CD4-positive, alpha-beta T cell treated with Interleukin-17A for 4 hours (primary cell): ENCODE results near the gene HDAC3.

Source experiments
- DNase-seq: peaks from one replicate; pipeline ENCODE4 v3.0.0-alpha.2; 2020; ENCODE audit warnings: mixed read lengths

HDAC3 gene

DNA sequence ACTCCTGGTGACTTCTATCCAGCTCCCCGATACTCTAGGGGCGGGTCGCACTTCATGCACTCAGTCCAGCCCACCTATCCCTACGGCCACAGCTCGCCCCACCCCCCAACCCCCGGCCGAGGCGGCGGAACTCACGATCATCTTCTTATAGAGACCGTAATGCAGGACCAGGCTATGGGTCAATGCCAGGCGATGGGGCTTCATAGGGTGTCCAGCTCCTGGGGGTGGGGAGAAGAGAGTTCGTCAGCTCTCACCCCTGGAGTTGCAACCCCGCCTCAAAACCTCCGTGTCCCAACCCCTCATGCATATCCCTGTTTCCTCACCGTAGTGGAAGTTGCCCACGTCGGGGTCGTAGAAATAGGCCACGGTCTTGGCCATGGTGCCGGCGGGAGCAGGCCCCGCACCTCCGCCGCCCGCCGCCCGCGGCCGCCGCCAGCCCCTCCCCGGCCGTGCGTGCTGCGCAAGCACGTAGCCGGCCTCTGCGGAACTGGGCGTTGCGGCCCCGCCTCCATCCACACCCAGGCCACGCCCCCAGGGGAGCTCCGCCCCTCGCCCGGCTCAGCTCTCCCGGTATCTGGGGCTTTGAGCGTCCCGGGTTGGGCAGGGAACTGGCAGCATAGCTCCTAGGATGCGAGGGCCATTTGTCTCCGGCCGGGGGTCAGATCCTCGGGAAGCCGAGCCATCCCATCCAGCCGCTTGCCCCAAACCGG, at the start of gene HDAC3, which contains the start of gene RELL2:
TSS of gene HDAC3 (minus strand) at position 437 of the 710 bp plus-strand sequence. CDS start at position 378, 59 bp downstream.
TSS of gene RELL2 (plus strand) at position 585 of the 710 bp plus-strand sequence. CDS start 1,229 bp downstream, outside the sequence.
- DNase-seq, result peak; percentile 95

DNA sequence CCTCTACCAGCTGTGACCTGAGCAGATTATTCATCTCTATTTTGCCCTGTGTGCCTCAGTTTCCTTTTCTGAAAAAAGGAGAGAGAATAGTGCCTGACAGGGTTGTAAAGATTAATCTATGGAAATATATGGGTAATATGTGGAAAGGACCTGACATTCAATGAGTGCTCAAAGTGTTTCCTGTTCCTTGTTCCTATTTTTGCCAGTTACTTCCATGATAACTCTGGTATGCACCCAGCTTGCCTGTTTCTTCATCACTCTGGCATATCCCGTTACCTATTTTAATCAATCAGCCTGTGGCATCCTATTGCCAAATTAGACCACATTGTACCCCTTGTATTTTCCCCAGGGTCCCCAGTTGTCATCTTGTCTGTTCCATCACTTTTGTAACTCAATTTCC, 48.9 kb upstream of the HDAC3 start:
- DNase-seq, result no peak

DNA sequence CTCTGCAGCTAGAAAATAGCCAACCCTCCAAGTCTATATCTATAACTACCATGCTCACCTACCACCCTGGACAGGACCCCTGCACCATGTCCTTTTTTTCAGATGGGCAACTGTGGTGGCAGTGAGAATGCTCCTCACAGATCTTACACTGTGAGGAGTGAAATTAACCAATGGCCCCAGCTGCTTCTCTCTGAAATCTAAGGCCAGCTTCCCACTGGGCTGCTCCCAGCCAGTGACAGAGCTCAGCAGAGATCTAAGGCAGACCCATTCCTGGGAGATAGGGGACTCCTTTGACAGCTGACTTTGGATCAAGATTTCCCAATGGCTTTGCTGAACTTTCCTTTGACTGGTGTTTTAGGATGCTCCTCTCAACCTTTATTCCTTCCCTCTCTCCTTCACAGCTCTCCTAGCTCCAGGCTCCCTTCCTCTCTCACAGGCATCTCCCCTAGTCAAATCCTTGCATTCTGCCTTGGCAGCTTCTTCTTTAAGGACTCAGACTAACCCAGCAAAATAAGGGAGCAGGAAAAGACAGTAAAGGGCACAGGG, 47.0 kb upstream of the HDAC3 start:
- DNase-seq, result no peak

DNA sequence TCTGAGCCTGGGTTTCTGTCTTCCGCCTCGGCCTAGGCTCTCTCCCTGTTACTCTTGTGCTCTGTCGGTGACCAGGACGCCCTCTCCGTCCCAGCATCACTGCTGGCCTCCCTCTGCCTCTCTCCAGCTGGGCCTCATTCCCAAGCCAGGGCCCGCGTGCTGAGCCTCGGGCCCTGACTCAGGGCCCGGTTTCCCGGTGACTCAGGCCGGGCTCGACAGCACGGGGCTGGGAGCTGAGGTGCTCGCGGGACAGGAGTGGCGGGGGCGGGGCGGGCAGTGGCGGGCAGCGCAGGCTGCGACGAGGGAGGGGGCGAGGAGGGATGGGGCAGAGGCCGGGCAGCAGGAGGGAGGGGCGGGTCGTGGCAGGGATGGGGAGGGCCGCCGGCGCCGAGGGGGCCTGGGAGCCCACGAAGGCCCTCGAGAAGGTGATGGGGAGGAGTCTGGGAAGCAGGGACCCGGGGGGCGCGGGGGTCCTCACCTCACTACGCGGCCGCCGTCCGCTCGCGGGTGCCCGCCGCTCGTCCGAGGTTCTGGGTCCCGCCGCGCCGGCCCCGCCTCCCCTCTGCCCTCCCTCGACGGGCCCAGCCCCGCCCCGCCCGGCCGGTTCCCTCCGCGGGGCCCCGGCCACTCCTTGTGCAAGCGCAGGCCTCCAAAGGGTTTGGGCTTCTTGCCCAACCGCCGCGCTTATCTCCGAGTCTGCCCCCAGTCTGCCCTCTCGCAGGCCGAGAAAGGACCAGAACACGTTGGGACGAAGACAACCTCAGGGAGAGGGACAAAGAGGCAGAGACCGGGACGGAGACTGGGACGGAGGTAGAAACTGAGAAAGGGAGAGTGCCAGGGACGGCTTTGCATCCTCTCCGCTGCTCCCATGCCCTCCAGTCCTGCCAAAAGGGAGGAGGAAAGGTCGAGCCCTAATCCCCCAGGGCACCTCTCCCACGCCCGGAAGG, 45.3 kb upstream of the HDAC3 start, which contains the start of gene ARAP3:
TSS of gene ARAP3 (minus strand) at position 536 of the 947 bp plus-strand sequence. CDS start 1,744 bp downstream, outside the sequence.
- DNase-seq, result peak; percentile 69

DNA sequence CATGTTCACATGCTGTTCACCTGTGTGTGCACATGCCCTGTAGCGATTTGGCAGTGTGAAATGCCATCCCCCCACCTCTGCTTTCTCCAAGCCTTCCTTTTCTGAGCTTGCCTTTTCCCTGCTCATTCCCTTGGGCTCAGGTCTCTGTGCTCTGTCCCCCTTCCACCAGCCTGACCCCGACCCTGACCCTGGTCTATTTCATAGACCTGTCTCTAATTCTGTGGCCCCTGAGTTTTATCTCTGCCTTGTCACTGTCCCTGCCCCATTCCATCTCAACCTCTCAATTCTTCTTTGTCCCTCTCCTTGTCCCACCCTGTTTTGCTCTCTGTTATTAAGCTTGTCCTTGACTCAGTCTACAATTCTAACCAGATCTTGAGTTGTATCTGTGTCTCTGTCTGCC, 44.6 kb upstream of the HDAC3 start:
- DNase-seq, result no peak

DNA sequence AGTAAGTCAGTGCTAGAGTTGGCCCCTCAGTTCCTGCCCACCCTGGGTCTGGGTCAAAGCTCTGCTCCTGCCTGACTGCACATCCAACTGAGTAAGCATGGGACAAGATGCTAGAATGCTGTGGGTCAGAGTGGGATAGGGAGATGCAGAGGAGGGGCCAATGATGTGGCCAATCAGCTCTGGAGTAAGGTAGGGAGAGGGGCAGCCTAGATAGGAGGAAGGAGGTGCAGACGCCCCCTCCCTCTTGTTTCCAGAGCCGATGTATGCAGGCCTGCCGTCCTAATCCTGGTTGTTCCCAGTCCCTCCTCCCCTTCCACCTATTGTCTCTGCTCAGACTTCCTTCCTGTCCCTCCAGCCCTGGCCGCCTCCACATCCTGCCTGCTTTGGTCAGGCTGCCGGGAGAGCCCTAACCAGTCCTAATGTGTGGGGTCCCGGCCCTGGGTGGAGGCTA, 44.1 kb upstream of the HDAC3 start:
- no peak for DNase-seq

DNA sequence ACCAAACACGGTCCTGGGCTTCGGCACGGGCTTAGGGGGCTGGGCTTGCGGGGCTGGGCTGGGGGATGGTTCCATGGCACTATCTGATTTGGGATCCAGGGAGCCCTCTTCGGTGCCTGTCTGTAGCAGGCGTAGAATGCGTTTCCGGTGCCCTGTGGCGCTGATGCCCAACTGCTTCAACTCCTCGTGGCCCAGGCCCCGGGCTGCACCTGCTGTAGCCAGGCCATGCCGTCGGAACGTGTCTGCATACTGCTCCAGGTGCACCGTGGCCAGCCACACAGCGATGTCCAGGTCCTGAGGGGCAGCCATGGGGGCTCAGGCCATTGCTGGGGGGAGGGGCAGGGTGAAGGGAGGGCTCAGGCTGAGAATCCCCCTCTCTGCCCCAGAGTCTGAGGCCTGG, 43.5 kb upstream of the HDAC3 start:
- no peak for DNase-seq

DNA sequence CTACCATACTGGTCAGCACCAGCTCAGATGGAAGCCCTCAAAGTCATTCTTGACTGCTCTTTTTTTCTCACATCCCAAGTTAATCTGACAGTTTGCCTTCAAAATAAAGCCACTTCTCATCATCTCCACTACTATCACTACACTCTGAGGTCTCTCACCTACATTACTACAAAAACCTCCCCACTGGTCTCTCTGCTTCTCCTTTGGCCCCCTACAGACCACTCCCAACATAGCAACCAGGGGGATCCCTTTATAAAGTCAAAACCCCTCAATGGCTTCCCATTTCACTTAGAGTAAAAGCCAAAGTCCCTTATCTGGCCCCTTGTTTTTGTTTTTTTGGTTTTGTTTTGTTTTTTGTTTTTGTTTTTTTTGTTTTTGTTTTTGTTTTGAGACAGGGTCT, 40.8 kb upstream of the HDAC3 start:
- DNase-seq, result no peak

DNA sequence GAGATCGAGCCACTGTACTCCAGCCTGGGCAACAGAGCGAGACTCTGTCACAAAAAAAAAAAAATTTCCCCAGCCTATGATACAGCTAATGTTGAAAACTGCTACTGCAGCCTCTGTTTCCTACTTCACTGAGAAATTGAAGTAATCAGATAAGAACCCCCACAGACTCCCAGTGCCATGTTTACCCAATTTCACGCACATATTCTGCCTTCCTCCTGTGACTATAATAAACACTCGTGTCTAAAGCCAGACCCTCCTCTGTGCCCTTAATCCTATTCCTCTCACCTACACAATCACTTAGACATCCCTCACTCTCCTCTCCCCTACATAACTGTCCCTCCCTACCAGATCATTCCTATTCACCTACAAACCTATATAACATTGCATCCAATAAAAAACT, 39.0 kb upstream of the HDAC3 start:
- no peak for DNase-seq

DNA sequence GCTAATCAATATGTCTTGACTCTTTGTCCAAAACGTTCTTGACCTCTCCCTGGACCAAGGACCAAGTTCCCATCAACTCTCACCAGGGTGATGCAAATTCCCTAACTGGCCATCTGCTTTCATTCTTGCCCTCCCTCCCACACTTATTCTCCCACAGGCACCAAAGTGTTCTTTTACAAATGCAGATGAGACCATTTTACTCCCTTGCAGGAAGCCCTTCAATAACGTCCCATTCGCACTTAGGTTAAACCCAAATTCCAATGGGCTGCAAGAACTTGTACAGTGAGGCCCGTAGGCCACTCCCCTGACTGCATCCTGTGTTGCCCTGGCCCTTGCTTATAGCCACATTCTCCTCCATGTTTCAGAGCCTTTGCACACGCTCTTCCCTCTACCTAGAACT, 38.1 kb upstream of the HDAC3 start:
- no peak for DNase-seq

DNA sequence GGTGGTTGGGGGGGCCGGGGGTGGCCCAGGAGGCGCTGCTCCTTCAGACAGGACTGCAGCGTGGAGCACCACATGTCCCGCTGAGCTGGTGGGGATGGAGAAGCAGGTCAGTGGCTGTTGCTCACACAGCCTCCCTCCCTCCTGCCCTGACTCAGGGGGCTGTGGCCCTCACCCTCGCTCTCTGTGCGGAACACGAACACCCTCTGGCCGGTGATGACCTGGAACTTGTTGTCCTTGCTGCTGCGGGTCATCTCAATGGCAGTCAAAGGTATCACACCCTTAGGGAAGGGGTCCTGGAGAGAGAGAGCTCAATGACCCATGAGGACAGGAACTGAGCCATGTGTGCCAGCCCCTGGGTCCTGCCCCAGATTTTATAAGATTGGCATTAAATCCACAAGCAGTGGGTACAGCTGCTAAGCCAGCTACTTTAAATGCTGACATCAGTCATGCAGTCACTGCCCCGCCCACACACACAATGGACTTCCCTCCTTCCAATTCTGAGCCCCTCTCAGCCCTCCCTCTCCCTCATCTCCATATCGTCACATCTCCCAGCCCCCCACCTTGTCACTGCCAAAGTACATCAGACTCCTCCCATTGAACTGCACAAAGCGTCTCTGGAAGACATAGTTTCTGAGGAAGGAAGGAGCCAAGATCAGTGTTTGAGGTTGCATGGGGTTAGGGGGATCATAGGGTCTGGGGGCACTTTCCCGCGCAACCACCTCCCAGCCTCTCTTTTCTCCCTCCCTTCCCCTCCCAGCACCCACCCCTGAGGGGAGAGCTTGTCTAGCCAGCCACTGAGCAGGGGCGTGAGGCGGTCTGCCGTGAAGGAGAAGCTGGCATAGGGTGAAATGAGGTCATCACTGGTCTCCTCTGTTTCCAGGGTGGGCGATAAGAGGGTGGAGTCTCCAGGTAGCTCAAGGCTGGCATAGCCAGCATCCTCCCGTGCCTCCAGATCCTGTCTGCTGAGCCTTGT, 36.5 kb upstream of the HDAC3 start:
- no peak for DNase-seq

DNA sequence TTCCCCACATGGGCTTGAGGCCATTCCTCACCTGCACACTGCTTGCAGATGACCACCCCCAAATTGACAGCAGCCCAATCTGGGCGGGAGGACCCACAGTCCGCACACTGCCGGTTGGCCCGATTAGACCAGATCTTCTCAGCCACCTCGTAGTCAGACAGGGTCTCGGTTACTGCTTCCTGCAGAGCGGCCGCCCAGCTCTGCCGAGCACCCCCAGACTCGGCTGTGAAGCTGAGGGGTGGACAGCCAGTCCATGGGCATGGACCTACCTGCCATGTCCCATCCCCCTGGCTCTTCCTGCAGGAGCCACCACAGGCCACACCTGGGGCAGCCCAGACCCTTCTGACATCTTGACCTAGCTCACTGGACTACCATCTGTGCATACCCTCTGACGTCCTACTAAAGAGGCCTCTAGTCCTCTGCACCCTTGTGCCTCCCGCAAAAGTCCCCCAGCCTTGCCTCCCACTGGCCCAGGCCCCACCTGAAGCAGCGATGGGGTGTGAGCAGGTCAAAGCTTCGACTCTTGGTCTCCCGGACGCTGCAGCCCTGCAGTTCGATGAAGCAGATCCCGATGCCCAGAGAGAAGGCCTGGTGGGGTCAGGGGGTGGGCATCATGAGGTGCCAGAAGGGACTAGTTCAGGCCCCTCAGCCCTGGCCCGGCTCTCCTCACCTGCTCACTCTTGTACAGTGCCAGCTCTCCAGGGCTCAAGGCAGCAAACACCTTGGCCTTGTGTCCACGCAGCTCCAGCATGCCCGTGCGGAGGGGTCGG, 35.6 kb upstream of the HDAC3 start:
- DNase-seq, result no peak

DNA sequence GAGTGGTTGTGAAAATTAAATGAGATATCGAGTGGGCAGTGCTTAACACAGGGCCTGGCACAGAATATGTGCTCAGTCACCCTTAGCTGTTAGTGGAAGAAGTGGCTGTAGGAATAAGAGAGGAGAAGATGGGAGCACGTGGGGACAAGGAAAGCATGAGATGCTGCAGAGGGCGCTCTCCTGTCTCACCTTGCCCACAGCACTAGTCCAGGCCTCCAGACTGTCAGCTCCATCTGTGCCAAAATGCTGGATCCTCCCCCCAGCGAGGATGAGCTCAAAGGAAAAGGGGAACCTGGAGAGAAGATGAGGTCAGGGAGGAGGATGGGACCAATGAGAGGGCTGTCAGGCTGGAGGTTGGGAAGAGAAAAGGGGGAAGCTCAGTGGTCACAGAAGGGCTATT, 32.9 kb upstream of the HDAC3 start:
- DNase-seq, result no peak

DNA sequence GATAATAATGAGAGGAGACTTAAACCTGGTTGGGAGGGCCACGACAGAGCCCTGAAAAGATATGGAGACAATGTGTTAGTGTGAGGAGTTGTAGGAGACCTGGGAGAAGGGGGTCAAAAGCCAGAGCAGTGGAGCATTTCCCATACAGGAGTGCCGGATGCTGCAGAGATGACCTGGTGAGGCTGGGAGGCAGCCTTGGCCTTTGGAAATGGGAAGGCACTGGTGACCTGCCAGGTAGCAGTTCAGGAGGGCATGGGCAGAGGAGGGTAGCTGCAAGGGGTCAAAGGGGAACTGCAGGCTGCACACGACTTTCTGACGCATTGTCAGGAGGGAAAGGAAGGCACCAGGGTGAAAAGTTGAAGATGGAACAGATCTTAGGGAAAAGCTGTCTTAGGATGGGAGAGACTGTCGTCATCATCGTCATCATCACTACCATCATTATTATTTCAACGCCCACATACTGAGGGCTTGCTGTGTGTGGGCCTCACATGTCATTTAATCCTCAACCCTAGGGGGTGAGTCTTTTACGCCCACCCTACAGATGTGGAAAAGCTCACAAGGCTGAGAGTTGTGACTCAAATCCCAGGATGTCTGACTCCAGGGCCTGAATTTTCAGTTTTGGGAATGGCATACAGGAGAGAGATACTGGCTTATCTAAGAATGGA, 32.1 kb upstream of the HDAC3 start:
- DNase-seq, result no peak

DNA sequence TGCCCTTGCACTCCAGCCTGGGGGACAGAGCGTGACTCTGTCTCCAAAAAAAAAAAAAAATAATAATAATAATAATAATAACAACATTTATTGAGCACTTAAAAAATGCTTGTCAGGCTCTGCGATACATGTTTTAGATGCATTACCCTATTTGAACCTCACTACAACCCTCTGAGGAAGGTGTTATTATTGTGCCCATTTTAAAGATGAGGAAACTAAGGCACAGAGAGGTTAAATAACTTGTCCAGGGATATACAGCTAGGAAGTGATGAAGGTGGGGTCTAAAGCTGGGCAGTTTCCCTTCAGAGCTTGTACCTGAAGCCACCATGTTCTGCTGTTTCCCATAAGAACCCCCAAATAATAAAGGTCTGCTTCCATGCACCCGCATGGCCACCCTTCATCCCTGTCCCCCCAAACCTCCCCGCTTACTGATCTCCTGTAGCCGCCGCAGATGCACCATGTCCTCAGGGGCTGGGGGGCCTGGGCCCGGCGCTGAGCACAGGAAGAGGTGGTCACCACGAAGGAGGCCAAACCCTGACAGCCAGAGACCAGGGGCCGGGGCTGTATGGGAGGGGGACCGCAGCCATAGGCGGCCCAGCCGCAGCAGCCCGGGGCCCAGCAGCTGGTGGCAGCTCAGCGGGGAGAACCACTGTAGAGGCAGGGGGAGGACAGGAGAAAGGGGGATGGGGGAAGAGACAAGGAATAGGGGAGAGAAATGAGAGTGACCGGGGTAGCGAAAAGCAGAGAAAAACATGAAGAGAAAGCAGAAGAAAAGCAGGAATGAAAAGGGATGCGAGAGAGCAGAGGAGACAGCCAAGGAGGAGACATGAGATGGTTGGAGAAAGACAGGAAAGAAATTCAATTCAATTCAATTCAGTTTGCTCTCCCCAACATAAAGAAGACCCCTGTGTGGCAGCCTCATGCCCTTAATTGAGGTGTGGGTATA, 29.6 kb upstream of the HDAC3 start:
- DNase-seq, result no peak

DNA sequence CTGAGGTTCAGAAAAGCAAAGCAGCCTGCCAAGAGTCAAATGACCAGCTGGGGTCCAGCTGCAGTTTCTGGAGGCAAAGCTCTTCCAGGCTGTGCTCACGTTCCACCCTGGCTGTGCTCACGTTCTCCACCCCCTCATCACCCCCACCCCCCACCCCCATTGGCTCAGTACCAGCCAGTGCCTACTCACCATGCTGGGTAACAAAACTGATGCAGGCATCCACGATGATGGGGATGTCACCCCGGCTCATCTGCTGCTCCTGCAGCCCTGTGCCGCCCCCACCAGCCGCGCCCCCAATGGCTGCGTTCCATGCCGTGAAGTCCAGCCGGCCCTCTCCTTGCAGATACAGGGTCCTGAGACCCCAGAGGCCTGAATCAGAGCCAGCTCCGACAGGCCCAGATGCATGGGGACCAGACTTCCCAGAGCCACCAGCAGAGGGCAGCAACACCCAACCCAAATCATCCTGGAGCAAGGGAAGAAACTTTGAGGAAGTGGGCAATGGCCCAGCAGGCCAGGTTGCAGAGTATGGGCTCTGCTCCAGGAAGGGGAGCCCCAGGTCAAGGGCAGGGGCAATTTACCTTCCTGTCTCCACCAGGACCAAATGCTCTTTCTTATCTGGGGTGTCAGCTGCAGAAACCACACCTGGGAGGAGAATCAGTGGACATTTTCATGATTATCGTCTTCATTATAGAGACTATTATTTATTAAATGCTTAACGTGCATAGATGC, 28.2 kb upstream of the HDAC3 start:
- peak; percentile 84 for DNase-seq

DNA sequence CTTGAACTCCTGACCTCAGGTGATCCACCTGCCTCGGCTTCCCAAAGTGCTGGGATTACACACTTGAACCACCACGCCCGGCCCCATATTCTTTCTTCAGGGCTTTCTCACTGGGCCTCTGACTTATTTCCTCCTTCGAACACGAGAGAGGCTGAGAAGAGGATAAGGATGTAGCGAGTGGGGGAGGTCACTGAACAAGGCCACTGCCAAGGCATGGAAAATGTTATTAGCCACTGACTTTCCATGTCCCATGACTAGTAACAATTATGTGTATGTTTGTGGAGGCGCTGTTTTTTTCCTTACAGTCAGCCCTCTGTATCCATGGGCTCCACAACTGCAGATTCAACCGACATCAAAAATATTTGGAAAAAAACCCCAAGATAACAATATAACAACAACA, 26.9 kb upstream of the HDAC3 start:
- DNase-seq, result no peak

DNA sequence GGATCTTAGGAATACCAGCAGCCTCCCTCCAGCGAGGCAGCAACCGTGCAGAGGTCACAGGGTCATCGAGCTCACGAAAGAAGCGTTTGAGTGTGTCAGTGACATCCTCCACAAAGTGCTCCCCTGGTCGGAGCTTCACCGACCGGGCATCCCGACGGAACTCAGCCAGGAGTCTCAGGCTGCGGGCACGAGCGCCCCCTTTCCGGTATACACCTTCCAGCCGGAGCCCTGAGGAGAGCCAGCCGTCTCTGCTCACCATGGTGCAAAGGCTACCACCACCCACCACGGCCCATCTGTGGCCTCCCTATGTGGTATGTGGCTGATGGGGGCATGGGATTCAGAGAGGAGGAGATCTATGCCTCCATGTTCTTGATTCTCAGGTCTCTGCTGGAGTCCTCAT, 25.4 kb upstream of the HDAC3 start:
- DNase-seq, result no peak
